SU-DHL-6 (cell line): Measurements from ENCODE around the gene QSOX2.

Experiments
- EZH2phosphoT487 ChIP-seq: fragments of 200-600 bp; sonication (generic), shearing (Covaris generic); conservative IDR thresholded peaks from 2 replicates; pipeline ENCODE4 v1.6.1; 2018; ENCODE audit warnings: mild to moderate bottlenecking, antibody characterized with exemption, low read length, moderate library complexity, mixed read lengths
- TF ChIP-seq, protein P1 (sequence below): fragments of 200-600 bp; sonication (generic); IDR thresholded peaks from one replicate; pipeline ENCODE4 v1.5.1; 2017; ENCODE audit warnings: antibody characterized with exemption, mild to moderate bottlenecking, low read length, moderate library complexity; ENCODE audit not compliant: insufficient read depth, poor library complexity, severe bottlenecking

DNA sequence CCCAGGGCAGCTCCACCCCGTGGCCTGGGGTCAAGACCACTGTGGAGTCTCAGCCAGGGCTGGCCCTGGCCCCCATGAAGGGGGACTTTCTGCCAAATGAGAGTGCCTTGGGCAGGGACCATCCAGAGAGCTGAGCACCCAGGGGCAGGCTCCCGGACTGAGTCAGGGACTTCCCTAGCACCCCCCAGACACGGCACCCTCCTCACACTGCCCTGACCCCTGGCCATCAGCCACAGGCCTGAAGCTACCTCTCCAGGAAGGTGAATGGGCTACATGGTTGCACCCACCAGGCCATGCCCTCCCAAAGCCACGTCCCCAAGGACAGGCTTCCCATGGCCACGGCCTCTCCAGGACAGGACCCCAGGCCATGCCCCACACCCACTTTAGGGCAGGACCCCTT is 48.8 kb upstream of the QSOX2 start:
- TF ChIP-seq, protein P1, sequence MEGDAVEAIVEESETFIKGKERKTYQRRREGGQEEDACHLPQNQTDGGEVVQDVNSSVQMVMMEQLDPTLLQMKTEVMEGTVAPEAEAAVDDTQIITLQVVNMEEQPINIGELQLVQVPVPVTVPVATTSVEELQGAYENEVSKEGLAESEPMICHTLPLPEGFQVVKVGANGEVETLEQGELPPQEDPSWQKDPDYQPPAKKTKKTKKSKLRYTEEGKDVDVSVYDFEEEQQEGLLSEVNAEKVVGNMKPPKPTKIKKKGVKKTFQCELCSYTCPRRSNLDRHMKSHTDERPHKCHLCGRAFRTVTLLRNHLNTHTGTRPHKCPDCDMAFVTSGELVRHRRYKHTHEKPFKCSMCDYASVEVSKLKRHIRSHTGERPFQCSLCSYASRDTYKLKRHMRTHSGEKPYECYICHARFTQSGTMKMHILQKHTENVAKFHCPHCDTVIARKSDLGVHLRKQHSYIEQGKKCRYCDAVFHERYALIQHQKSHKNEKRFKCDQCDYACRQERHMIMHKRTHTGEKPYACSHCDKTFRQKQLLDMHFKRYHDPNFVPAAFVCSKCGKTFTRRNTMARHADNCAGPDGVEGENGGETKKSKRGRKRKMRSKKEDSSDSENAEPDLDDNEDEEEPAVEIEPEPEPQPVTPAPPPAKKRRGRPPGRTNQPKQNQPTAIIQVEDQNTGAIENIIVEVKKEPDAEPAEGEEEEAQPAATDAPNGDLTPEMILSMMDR, result no peak
- TF ChIP-seq EZH2phosphoT487, result no peak
